Measurements from ENCODE around the gene CCDC88A.
"Not testable (repeated sequence)": the region's sequence is repeated elsewhere in the genome, so short reads cannot be mapped to it uniquely, and the experiment has no call there.

The CCDC88A gene

DNA sequence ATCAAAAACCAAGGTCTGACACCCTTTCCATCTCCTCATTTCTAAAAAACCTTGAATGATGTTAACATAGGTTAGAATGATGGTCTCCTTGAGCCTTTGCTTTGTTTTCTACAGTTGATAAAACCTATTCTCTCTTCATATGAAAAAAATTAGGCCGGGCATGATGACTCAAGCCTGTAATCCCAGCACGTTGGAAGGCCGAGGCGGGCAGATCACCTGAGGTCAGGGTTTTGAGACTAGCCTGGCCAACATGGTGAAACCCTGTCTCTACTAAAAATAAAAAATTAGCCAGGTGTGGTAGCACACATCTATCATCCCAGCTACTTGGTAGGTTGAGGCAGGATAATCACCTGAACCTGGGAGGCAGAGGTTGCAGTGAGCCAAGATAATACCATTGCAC lies 49.4 kb downstream of the CCDC88A start:
- DNase-seq: no peak

DNA sequence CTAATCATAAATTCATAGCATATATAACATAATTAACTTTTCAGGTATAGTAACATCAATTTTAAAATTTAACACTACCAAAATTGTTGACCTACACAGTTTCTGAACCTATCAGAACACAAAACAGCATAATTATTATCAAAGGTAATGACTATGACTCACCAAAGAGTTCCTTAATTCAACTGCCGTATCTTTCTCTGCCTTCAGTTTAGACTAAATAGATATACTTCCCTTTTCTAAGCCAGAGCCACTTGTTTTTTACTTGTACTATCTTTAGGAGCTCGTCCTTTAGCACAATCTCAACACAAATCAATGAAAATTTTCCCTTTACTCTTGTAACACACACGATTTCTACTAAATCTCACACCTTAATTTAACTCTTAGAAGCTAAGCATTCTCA lies 54.4 kb downstream of the CCDC88A start:
- DNase-seq: no peak

DNA sequence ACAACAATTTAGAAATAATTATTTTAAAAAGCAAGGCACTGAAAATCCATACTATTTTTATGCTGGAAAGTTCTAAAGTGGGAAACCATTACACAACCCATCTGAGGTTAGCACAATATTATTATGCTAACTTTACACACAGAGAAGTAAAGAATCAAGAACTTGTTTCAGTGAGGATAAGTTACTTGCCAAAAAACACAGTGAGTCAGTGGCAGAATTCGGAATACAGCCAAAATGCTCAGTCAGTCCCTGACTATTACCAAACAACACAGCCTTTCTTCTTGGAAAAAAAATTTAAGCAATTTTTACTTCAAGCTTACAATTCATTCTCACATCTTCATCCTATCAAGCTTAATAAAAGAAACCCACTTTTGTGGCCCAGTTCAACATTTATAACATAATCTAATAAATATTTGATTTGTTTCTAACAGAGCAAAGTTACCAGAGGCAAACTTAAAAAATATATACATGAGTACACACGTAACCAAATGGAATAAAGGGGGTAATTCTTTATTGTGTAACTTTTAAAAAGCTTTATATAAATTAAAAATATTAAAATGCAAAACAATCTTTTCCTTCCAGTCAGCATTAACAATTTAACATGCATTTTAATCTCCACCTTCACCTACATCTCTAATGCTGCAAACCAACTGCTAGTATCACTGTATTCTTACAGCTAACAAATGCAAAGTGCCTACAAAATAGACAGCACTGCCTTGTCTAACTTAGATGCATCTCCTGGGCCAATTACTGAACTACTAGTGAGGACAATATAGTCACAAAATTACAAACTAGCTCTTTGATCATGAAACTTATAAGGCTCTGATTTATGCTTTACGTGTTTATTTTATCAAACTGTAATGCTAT lies 55.2 kb downstream of the CCDC88A start:
- no peak for DNase-seq

DNA sequence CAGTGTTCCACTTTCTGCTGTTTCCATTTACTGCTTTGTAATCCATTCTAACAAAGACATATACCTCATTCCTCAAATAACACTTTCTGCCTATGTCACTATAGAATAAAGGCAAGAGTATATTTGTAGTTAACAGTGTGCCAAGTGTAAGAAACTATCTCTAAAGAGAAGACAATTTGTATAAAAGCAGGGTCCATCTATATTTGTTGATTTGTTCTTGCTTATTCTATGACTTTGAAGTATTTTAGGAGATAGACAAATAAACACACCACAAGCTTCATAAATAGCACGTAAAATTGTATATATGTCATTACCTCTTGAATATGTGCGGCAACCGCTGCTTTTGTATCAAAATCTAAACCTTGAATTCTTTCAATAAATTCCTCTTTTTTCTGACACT lies 56.0 kb downstream of the CCDC88A start:
- DNase-seq: no peak

DNA sequence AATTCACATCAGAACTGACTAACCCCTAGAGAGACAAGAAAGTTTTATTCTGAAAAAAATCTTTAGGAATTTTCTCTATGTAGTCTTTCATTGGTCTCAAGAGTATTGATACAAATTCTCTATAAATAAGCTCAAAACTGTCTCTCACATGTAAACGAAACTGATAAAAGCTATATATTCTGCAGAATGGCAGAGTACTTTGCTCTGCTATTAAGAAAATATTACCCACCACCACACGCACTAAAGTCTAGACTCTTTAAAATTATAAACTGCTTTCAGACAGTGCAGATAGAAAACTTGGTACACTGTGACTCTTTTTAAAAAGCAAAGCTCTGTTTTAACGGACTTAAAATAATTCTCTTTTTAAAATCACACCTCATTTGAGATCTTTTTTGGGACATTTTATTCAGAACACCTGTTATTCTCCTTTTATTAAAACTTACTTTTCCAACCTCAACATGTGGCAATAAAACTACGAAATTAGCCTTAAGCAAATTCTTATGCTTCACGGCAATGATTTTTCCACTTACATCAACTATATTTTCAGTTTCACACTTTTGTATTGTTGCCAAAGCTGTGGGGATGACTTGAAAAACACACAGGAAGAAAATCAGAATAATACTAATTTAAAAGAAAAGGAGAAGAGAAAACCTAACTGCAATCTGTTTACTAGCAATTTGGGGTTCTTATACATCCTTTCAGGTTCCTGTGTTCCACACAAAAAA lies 58.0 kb downstream of the CCDC88A start:
- no peak for DNase-seq

DNA sequence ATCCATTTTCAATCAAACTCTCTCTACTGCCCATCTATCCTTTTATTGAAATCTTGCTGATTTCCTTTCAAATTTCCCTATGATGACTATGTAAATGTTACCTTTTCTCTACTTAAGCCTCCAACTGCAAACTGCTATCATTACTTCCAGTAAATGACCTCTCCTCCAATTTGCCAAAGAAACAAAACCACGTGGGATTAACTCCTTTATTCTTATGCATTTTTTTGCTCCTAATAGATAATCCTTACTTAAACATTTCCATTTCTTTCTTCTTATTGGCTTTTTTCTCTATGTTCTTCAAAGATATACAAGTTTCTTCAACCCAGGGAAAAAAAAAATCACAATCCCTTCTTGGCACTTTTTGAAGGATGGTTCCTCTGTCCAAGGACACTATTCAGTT lies 61.2 kb downstream of the CCDC88A start:
- DNase-seq: no peak

DNA sequence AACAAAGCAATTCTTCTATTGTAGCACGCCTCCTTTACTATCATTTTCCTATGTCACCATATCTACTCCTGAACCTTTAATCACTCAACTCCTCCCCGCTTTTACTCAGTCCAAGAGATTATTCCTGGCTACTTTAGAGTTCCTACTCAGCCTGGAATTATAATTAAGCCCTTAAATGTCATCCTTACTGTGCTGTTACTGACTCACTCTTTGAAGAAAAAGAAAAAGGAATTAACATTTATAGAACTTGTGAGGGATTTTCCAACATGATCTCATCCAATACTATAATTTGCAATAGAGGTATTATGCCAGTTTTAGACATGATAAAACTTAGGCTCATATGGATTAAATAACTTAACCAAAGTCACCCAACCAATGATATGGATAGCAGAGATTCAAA lies 61.7 kb downstream of the CCDC88A start:
- no peak for DNase-seq

DNA sequence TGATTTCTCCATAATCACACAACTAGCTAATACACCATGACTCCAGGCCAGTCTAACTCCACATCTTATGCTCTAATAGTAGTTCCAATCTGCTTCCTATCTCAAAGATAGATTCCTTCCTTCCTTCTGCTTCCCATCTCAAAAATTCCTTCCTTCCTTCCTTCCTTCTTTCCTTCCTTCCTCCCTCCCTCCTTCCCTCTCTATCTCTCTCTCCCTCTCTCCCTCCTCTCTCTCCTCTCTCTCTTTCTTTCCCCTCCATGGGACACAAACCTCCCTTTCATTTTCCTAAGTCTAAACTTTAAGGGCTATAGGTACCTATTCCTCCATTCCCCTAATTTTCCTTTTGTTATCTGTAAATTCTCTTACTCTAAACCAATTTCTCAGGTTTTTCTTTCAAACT lies 62.5 kb downstream of the CCDC88A start:
- no peak for DNase-seq

DNA sequence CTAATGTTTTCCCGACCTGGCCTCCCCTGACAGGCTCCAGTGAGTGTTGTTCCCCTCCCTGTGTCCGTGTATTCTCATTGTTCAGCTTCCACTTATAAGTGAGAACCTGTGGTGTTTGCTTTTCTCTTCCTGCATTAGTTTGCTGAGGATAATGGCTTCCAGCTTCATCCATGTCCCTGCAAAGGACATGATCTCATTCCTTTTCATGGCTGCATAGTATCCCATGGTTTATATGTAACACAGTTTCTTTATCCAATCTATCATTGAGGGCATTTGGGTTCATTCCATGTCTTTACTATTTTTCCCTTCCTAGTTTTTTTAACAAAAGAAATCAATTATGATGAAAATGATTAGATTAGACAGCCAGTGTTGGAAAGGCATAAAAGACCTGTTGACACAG lies 63.5 kb downstream of the CCDC88A start:
- DNase-seq: not testable (repeated sequence)

DNA sequence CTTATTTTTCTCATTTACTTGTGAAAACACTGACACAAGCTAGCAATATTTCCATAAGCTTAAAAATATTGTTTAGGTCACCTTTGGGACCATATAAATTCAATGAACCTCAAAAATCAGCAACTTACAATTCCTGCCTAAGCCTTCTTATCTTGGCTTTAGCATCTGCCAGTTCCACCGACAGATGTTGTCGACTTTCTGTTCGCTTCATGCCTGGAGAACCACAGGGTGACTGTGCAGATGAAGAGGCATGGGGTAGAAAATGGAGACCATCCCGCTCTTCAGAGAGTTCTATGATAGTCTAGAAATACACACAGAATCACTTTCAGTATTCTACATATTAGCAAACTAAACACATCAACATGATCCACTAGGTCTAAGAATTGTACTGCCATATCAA lies 64.2 kb downstream of the CCDC88A start:
- no peak for DNase-seq

DNA sequence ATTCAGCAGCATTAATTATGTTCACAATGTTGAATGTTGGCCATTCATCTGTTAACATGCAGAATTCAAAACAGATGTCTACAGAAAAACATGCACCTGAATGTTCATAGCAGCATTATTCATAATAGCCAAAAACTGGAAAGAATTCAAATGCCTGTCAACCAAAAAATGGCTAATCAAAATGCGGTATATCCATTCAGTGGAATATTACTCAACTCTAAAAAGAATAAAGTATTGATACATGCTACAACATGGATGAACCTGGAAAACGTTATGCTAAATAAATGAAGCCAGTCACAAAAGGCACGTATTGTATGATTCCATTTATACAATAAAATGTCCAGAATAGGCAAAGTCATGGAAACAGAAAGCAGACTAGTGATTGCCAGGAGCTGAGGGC lies 68.0 kb downstream of the CCDC88A start:
- no peak for DNase-seq

DNA sequence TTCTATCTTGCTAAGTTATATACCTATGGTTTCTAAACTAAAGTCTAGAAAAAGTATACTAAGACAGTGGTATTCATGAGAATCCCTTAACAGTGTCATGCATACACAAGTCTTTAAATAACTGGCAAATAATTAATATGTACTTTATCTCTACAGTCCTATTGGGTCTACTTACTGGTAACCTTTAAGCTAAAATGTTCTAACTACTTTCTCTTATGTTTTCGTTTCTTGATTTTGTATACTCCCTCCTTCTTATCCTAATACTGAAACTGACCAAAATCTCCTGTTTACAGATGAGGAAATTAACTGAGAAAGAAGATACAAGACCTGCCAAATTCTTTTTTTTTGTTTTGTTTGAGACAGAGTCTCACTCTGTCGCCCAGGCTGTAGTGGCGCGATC lies 74.6 kb downstream of the CCDC88A start:
- no peak for DNase-seq

DNA sequence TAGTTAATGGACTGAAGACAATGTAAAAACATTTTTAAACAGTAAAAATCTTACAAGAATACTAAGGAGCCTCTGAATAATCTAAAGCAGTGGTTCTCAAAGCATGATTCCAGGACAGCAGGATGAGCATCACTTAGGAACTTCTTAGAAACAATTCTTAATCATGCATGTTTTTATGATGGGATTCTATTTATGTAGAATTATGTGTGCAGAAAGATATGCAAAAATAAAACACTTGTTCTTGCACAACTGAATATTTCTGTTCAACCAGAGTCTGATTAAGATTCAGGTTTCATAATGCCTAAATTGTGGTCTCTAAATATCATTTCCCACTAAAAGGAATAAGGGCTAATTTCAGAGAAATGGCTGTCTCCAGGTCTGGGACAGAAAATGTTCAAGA lies 81.4 kb downstream of the CCDC88A start:
- DNase-seq: no peak

DNA sequence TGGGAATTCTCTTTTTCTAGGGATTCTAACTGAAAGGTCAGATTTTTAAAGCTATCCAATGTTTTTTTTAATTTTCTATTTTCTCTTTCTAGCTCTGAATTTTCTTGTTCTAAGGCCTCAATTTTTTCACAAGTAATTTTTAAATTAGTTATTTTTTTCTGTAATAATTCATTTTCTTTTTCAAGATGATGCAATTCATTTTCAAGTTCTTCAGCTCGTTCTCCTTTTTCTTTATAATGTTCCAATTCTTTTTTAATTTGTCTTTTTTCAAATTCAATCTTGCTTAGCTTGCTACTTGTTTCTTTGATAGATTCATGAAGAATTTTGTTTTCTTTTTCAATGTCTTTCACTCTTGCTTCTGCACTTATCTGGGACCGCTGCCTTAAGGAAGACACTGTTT lies 84.9 kb downstream of the CCDC88A start:
- no peak for DNase-seq

DNA sequence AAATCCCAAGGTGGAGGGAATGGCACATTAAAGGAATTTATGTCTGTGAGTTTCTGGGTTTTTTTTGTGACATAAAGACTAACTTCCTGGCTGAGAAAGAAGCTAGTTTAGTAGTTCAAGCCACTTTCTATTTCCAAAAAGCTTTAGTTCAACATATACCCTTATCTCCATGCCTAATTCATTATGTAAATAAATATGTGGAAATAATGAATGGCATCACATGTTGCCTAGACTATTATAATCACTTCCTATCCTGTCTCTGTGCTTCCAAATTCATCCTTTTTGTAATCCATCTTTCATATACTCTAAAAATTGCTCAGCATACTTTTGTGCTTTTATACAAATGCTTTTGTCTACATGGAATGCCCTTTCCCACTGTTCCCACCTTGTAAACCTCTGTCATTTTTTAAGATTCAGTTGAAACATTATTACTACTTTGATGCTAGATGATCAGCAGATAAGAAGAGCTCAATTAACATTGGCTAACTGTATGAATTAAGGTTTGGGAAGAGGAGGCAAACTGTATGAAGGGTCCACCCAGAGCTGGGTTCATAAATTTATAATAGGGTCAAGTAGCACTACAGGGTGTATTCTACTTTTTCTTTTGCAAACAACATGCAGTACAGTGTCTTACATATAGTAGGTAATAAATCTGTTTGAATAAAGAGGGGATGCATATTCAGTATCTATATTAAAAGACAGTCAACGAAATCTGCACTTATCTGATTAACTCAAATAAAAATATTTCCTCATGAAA lies 88.9 kb downstream of the CCDC88A start:
- no peak for DNase-seq

DNA sequence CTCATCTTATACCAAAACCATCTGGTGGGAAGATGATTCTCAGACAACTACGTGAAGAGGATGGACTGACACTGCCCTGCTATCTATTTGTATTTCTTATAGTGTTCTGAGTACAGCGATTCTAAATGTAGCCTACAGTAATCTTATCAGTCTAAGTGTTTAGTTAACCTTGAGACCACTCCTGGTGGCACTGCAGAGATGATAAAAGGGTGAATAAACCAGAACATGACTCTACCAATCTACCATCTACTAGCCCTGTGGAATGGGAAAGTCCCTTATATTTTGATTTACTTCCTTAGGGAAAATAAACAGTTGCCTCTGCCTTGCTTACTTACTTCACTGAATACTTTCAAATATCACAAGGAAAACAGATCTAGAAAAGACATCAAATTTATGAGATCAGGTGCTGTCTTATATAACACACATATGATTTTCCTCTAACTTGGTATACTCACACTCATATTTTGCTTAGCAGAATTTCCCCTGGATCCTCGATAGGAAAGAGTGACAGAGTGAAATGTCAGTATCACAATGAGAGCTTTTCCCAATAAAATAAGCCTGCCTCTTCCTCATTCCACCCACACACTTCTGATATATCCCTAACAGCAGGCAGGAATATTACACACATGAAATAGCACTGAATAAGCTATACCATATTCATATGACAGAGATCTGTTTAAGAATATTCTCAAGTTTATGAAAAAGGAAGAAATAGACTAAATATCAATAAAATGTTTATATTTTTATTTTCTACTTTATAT lies 92.0 kb downstream of the CCDC88A start:
- no peak for DNase-seq

DNA sequence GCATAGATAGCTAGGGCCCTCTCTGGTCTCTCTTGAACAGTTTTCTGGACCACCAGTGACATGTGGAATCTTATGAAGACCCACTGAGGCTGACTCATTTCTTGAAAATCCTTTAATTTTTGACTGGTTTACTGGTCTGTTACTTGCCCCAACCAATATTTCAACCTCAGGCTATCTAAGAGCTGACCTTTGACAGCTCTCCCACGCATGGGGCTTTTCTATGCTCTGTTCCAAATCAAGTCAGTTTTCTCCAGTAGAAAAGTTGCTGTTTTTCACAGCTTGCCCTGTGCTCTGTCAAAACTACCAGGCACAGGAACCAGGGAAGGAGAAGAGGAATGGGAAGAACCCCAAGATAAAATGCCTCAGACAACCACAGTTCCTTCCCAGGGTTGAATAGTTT lies 104.7 kb downstream of the CCDC88A start:
- no peak for DNase-seq

DNA sequence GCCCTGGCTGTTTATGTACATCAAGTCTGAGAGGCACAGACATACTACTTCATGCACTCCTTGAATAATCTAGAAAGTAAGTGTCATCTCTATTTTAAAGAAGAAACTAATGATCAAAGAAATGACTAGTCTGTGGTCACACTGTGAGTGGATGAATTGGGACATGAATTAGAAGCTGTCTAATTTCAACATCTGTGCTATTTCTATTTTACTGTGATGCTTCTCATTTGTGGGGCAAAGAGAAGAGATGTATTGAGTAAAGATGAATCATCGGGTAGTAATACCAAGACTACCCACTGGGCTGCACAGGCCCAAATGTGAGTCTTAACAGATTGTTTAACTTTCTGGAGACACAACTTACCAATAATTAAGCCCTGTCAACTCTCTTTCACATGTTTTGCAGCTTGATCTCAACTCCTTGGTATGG lies 108.2 kb downstream of the CCDC88A start:
- DNase-seq: no peak

DNA sequence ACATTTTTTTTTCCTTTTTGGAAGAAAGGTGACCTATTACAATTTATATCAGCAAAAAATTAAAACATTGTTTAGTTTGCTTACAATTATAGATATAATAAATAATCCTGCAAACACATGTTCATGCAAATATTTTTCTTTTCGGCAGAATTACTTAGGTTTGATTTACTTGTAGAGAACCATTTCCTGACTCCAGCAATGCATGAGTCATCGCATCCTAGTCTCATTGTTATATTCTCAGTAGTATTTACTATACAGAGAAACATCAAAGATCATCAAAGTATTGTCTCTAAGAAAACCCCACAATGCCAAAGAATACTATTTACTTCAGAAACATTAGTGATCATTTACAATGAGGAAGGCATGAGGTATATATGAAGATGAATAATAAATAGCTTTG lies 110.2 kb downstream of the CCDC88A start:
- DNase-seq: no peak

DNA sequence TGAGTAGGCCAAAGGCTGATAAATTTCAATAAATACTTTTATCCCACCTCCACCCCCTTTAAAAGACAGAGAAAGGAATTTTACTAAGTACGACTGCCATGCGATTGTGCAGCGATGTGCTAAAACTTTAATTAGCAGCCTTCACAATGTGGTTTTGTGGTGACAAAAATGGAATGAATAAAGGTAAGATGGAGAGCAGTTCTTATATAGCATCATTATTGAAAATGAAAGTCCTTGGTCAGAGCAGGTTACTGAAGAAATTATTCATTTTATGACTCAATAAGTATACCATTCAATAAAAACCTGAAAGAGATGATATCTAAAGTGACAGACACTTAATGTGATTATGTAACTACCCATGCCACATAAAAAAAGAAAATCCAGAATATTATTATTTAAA lies 117.4 kb downstream of the CCDC88A start:
- no peak for DNase-seq

DNA sequence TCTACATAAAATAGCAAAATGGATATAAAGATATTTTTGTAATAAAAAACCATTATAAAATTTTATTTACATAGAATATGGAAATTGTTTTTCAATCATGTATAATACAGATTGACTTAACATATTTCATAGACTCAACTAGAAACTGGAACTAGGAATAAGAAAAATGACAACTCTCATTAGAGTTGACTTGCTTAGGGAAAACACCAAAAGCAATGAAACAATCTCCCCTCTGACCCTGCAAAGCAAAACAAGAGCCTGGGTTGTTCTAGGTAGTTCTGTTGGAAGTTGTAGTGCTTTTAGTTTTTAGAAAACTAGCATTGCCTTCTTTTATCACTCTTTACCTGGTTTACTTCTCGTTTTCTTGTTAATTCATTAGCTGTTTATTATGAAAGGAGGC lies 118.4 kb downstream of the CCDC88A start:
- no peak for DNase-seq

DNA sequence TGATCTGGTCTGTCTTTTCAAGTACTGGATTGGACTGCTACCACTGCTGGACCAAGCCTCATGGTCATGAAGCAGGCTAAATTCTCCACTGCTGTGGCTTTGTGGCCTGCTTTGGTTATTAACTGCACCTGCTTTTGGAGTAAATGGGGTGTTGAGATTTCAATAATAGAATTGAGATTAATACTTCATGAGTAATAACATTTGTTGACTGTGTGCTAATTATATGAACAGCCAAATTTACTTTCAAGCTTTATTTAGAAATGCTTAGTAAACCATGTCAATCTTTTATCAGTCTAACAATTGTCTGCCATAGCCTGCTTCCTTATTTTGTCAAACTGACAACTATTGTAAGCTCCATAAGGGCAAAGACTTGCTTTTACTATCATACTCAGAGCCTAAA lies 123.3 kb downstream of the CCDC88A start:
- DNase-seq: no peak

DNA sequence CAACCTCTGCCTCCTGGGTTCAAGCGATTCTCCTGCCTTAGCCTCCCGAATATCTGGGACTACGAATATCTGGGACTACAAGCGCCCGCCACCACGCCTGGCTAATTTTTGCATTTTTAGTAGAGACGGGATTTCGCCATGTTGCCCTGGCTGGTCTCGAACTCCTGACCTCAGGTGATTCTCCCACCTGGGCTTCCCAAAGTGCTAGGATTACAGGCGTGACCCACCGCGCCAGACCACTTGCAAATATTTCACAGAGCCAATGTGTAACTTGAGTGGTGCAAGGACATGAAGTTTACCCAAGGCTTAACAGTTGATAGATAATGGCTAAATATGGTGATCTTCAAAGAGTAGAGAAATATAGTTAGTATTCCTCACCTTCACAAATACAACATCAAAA lies 136.6 kb downstream of the CCDC88A start:
- no peak for DNase-seq

Measured in NCI-H510A treated with DMSO at 0.1 percent for 48 hours (cell line).